IMR-90 (cell line): ENCODE measurements around the gene CDC7. TPM values are rescaled to one million over a fixed set of nuclear protein-coding genes. Genes with fewer than 3 reads are reported as not detected.

Experiments
- ATAC-seq: fragments of 200-7000 bp; cut with Tn5 transposase; 2 replicates; pipeline ENCODE4 v1.9.1; 2020; ENCODE audit warnings: low read depth, mild to moderate bottlenecking, moderate library complexity
- BruUV-seq: library from RNA; stranded (reverse); fragments of 400-500 nt; replicated peaks from 2 replicates; lab custom pipeline; 2021; lab: Mats Ljungman, UMichigan
- CTCF ChIA-PET: fragments of 300-600 bp; formaldehyde crosslinking; extraction: SDS; loops from one replicate; lab custom pipeline; 2021; ENCODE audit warnings: antibody characterized with exemption; lab: Yijun Ruan, JAX
- POLR2A ChIA-PET: fragments of 300-600 bp; sonication (Branson Sonifier 250); formaldehyde crosslinking; loops from one replicate; lab custom pipeline; 2022; ENCODE audit warnings: antibody characterized with exemption; ENCODE audit not compliant: unreplicated experiment; lab: Charles Lee
- DNase-seq: peaks from one replicate; pipeline ENCODE4 v3.0.0; 2013
- H2AFZ ChIP-seq: replicated peaks from 2 replicates; pipeline ENCODE3; 2013; ENCODE audit warnings: low read length, mild to moderate bottlenecking; ENCODE audit not compliant: poor library complexity
- H2AK5ac ChIP-seq: 2 replicates; pipeline ENCODE4 v1.6.1; 2013; ENCODE audit warnings: low read depth, low read length, inconsistent platforms
- H2AK9ac ChIP-seq: replicated peaks from 2 replicates; pipeline ENCODE3; 2013; ENCODE audit warnings: mild to moderate bottlenecking, low read depth, low read length, moderate library complexity; ENCODE audit not compliant: poor library complexity
- H2BK120ac ChIP-seq: 2 replicates; pipeline ENCODE4 v1.6.1; 2013; ENCODE audit warnings: low read depth, low read length, inconsistent platforms
- H2BK15ac ChIP-seq: 3 replicates; pipeline ENCODE4 v1.6.1; 2013; ENCODE audit warnings: low read depth, low read length, inconsistent platforms
- H2BK20ac ChIP-seq: 2 replicates; pipeline ENCODE4 v1.6.1; 2013; ENCODE audit warnings: low read depth, mild to moderate bottlenecking, inconsistent platforms, low read length, moderate library complexity
- H2BK5ac ChIP-seq: 2 replicates; pipeline ENCODE4 v1.6.1; 2013; ENCODE audit warnings: mild to moderate bottlenecking, low read depth, low read length, inconsistent platforms; ENCODE audit not compliant: poor library complexity, severe bottlenecking
- H3K14ac ChIP-seq: replicated peaks from 2 replicates; pipeline ENCODE4 v1.6.1; 2013; ENCODE audit warnings: low read depth, low read length, inconsistent platforms
- H3K18ac ChIP-seq: 2 replicates; pipeline ENCODE4 v1.6.1; 2013; ENCODE audit warnings: low read depth, low read length, control low read depth
- H3K23ac ChIP-seq: 2 replicates; pipeline ENCODE4 v1.6.1; 2013; ENCODE audit warnings: low read depth, low read length, inconsistent platforms
- H3K27ac ChIP-seq: 2 replicates; pipeline ENCODE4 v1.5.1; 2013; ENCODE audit warnings: mild to moderate bottlenecking, control low read depth, low read length; ENCODE audit not compliant: insufficient read depth
- H3K27me3 ChIP-seq: 2 replicates; pipeline ENCODE4 v1.6.1; 2013; ENCODE audit warnings: low read length; ENCODE audit not compliant: control insufficient read depth, insufficient read depth
- H3K36me3 ChIP-seq: 2 replicates; pipeline ENCODE4 v1.6.1; 2013; ENCODE audit warnings: low read length, mixed read lengths; ENCODE audit not compliant: control insufficient read depth, insufficient read depth
- H3K4ac ChIP-seq: 2 replicates; pipeline ENCODE4 v1.6.1; 2013; ENCODE audit warnings: low read depth, low read length, inconsistent platforms
- H3K4me1 ChIP-seq: 2 replicates; pipeline ENCODE4 v1.6.1; 2013; ENCODE audit warnings: low read length, mixed read lengths; ENCODE audit not compliant: control insufficient read depth, insufficient read depth
- H3K4me2 ChIP-seq: 2 replicates; pipeline ENCODE4 v1.6.1; 2013; ENCODE audit warnings: low read depth, mild to moderate bottlenecking, control low read depth, low read length, moderate library complexity
- H3K4me3 ChIP-seq: 2 replicates; pipeline ENCODE4 v1.5.1; 2013; ENCODE audit warnings: low read depth, mild to moderate bottlenecking, control low read depth, low read length, moderate library complexity; ENCODE audit not compliant: insufficient read depth
- H3K56ac ChIP-seq: 2 replicates; pipeline ENCODE4 v1.6.1; 2013; ENCODE audit warnings: low read length, inconsistent platforms; ENCODE audit not compliant: insufficient read depth; ENCODE audit errors: extremely low read depth
- H3K79me1 ChIP-seq, 2 experiments: 2 replicates each; pipeline ENCODE4 v1.6.1; 2013; ENCODE audit warnings: low read length in 2 of 2, inconsistent platforms in 1 of 2, low read depth in 1 of 2
- H3K9ac ChIP-seq: 2 replicates; pipeline ENCODE4 v1.6.1; 2013; ENCODE audit warnings: low read depth, low read length, control low read depth
- H3K9me1 ChIP-seq: 2 replicates; pipeline ENCODE4 v1.6.1; 2013; ENCODE audit warnings: low read length, inconsistent platforms; ENCODE audit not compliant: insufficient read depth
- H3K9me3 ChIP-seq: 2 replicates; pipeline ENCODE4 v1.6.1; 2013; ENCODE audit warnings: low read length; ENCODE audit not compliant: control insufficient read depth, insufficient read depth
- H4K20me1 ChIP-seq: 2 replicates; pipeline ENCODE4 v1.6.1; 2013; ENCODE audit warnings: low read length, inconsistent platforms; ENCODE audit not compliant: insufficient read depth
- H4K5ac ChIP-seq: 2 replicates; pipeline ENCODE4 v1.6.1; 2013; ENCODE audit warnings: mild to moderate bottlenecking, low read depth, low read length, control low read depth
- H4K8ac ChIP-seq, 2 experiments: 2 replicates each; pipeline ENCODE4 v1.6.1; 2013; ENCODE audit warnings: low read depth in 2 of 2, low read length in 2 of 2, control low read depth in 1 of 2, inconsistent platforms in 1 of 2
- H4K91ac ChIP-seq: 2 replicates; pipeline ENCODE4 v1.6.1; 2013; ENCODE audit warnings: low read depth, low read length, inconsistent platforms; ENCODE audit not compliant: insufficient read depth
- CEBPB ChIP-seq: IDR thresholded peaks from 2 replicates; pipeline ENCODE4 v1.6.1; 2012; ENCODE audit warnings: low read depth, low read length, improper control_type of control experiment
- RCOR1 ChIP-seq: IDR thresholded peaks from 2 replicates; pipeline ENCODE4 v1.6.1; 2012; ENCODE audit warnings: mild to moderate bottlenecking, low read length, improper control_type of control experiment; ENCODE audit not compliant: insufficient replicate concordance
- WGBS, 2 experiments: methylation state at CpG; one replicate each; pipeline versions ENCODE4 v1.1.5 to v1.1.7; 2013; ENCODE audit warnings: missing lambda C conversion rate in 2 of 2; ENCODE audit not compliant: insufficient read length in 1 of 2; ENCODE audit errors: extremely low coverage in 2 of 2; 5-methylcytosine and 5-hydroxymethylcytosine counted together
- dilution Hi-C: fragments of 300-500 bp; cut with HindIII; formaldehyde crosslinking; loops from one replicate; pipeline ENCODE4 v1.14.3; 2018; ENCODE audit warnings: low sequenced_read_pairs; ENCODE audit not compliant: unreplicated experiment
- in situ Hi-C: fragments of 300-500 bp; cut with MboI; formaldehyde crosslinking; loops from 3 replicates; pipeline ENCODE4 v1.14.3; 2019; ENCODE audit warnings: low sequenced_read_pairs, inconsistent platforms, mixed read lengths
- intact Hi-C: fragments of 100-400 bp; cut with micrococcal nuclease; formaldehyde crosslinking; loops from 2 replicates; pipeline ENCODE4 v1.10.0; 2022
- polyA plus RNA-seq, 3 experiments: library from polyadenylated mRNA; depleted of rRNA; stranded (reverse); fragments of >200 nt; gene quantifications; 2 replicates each; pipeline ENCODE4 v1.2.3, GENCODE V29; 2012; ENCODE audit warnings: low replicate concordance in 1 of 3
- total RNA-seq: library from RNA; depleted of rRNA; stranded (reverse); fragments of >200 nt; gene quantifications from 2 replicates; pipeline ENCODE4 v1.2.3, GENCODE V29; 2012

CDC7 gene
- total and polyA plus RNA-seq, 2 of the 4 experiments (the other 2 are of a cell fraction): 4.3 to 4.7 TPM

- ChIA-PET CTCF (interaction anchor here (0.8 kb wide), 1 partner anchor 72 kb away, joined by 3 read pairs; no protein-coding TSS in a partner anchor), POLR2A (no interaction called here)
- Histone ChIP-seq H3K4me2 (no peak overlapping the region), H2AFZ (no peak overlapping the region), H3K14ac (no peak overlapping the region), H3K4me3 (no peak overlapping the region), H4K5ac (no peak overlapping the region), H3K36me3 (no peaks in the 10 kb centered on the region), H2BK20ac (no peak overlapping the region), H3K18ac (no peak overlapping the region), H3K79me1 (no peaks in the 10 kb centered on the region), H2AK9ac (no peak overlapping the region), H3K23ac (no peak overlapping the region), H2BK120ac (no peak overlapping the region), H2BK5ac (no peak overlapping the region), H3K4me1 (peaks cover 4% of the 10 kb centered on the region), H4K20me1 (no peaks in the 10 kb centered on the region), H3K9me3 (no peaks in the 10 kb centered on the region), H3K27me3 (peaks cover 49% of the 10 kb centered on the region), H3K56ac (no peak overlapping the region), H3K4ac (no peak overlapping the region), H3K27ac (no peak overlapping the region), H3K9ac (no peak overlapping the region), H4K8ac (no peak overlapping the region), H4K91ac (no peak overlapping the region), H3K9me1 (peaks cover 3% of the 10 kb centered on the region; the same call in 1 of the 2 replicates), H2AK5ac (no peak overlapping the region), H2BK15ac (no peak overlapping the region)
- intact Hi-C loops: no loop called here
- no peak for DNase-seq
- in situ Hi-C loops: no loop called here
- no TSS peak for BruUV-seq
- ATAC-seq: no peak
- dilution Hi-C loops: no loop called here
- TF ChIP-seq RCOR1 (no peak), CEBPB (no peak)
- WGBS, 2 experiments: no CpG with 5 or more reads among the region's 5 CpGs
Observed at GRCh38 chr1:91541918-91542533, 41.4 kb downstream of the CDC7 start.
